HUES48 (cell line): Measurements from ENCODE around the gene KRT1.

Experiments used
- H3K27ac ChIP-seq: one replicate; pipeline ENCODE4 v1.7.0; 2013; ENCODE audit warnings: low read depth, low read length, inconsistent platforms
- H3K27me3 ChIP-seq: 2 replicates; pipeline ENCODE4 v1.6.1; 2013; ENCODE audit warnings: mild to moderate bottlenecking, low read length; ENCODE audit not compliant: control insufficient read depth, insufficient read depth
- H3K36me3 ChIP-seq: 2 replicates; pipeline ENCODE4 v1.6.1; 2013; ENCODE audit warnings: low read length; ENCODE audit not compliant: control insufficient read depth, insufficient read depth
- H3K4me1 ChIP-seq: 2 replicates; pipeline ENCODE4 v1.6.1; 2013; ENCODE audit warnings: mild to moderate bottlenecking, low read length; ENCODE audit not compliant: control insufficient read depth, insufficient read depth
- H3K4me3 ChIP-seq: 2 replicates; pipeline ENCODE4 v1.5.1; 2013; ENCODE audit warnings: mild to moderate bottlenecking, low read depth, low read length
- H3K9ac ChIP-seq: 2 replicates; pipeline ENCODE4 v1.6.1; 2013; ENCODE audit warnings: mild to moderate bottlenecking, low read depth, low read length, moderate library complexity
- H3K9me3 ChIP-seq: 2 replicates; pipeline ENCODE4 v1.6.1; 2013; ENCODE audit warnings: low read length; ENCODE audit not compliant: control insufficient read depth, insufficient read depth

The KRT1 gene

GRCh38 chr12:52636189-52636588, 44.0 kb downstream of the KRT1 start:
- no peak overlapping the region for H3K27ac ChIP-seq
- H3K4me1 ChIP-seq, result no peaks in the 10 kb centered on the region
- H3K27me3 ChIP-seq, result no peaks in the 10 kb centered on the region
- no peaks in the 10 kb centered on the region for H3K36me3 ChIP-seq
- no peak overlapping the region for H3K9ac ChIP-seq
- H3K9me3 ChIP-seq, result no peaks in the 10 kb centered on the region
- no peak overlapping the region for H3K4me3 ChIP-seq

GRCh38 chr12:52634266-52635056, 45.7 kb downstream of the KRT1 start:
- Histone ChIP-seq H3K9me3 (no peaks in the 10 kb centered on the region), H3K36me3 (no peaks in the 10 kb centered on the region), H3K9ac (no peak overlapping the region), H3K4me1 (no peaks in the 10 kb centered on the region), H3K27ac (no peak overlapping the region), H3K27me3 (no peaks in the 10 kb centered on the region), H3K4me3 (no peak overlapping the region)

- Histone ChIP-seq H3K4me1 (no peaks in the 10 kb centered on the region), H3K27ac (no peak overlapping the region), H3K36me3 (no peaks in the 10 kb centered on the region), H3K4me3 (no peak overlapping the region), H3K27me3 (no peaks in the 10 kb centered on the region), H3K9me3 (no peaks in the 10 kb centered on the region), H3K9ac (no peak overlapping the region)
Observed at GRCh38 chr12:52633383-52633782, 46.8 kb downstream of the KRT1 start.

- Histone ChIP-seq H3K4me3 (no peak overlapping the region), H3K27me3 (no peaks in the 10 kb centered on the region), H3K27ac (no peak overlapping the region), H3K9me3 (no peaks in the 10 kb centered on the region), H3K36me3 (no peaks in the 10 kb centered on the region), H3K4me1 (no peaks in the 10 kb centered on the region), H3K9ac (no peak overlapping the region)
Observed at GRCh38 chr12:52632656-52633055, 47.6 kb downstream of the KRT1 start.

GRCh38 chr12:52631676-52632459, 48.3 kb downstream of the KRT1 start:
- Histone ChIP-seq H3K27me3 (no peaks in the 10 kb centered on the region), H3K9ac (no peak overlapping the region), H3K4me1 (no peaks in the 10 kb centered on the region), H3K36me3 (no peaks in the 10 kb centered on the region), H3K9me3 (no peaks in the 10 kb centered on the region), H3K27ac (no peak overlapping the region), H3K4me3 (no peak overlapping the region)

GRCh38 chr12:52631264-52631663, 48.9 kb downstream of the KRT1 start:
- Histone ChIP-seq H3K27ac (no peak overlapping the region), H3K4me3 (no peak overlapping the region), H3K9ac (no peak overlapping the region), H3K4me1 (no peaks in the 10 kb centered on the region), H3K36me3 (no peaks in the 10 kb centered on the region), H3K27me3 (no peaks in the 10 kb centered on the region), H3K9me3 (no peaks in the 10 kb centered on the region)

- Histone ChIP-seq H3K4me3 (no peak overlapping the region), H3K9ac (no peak overlapping the region), H3K27me3 (no peaks in the 10 kb centered on the region), H3K36me3 (no peaks in the 10 kb centered on the region), H3K27ac (no peak overlapping the region), H3K9me3 (no peaks in the 10 kb centered on the region), H3K4me1 (no peaks in the 10 kb centered on the region)
Observed at GRCh38 chr12:52630599-52631200, 49.5 kb downstream of the KRT1 start.

- Histone ChIP-seq H3K27me3 (no peaks in the 10 kb centered on the region), H3K9ac (no peak overlapping the region)
Observed at GRCh38 chr12:52630008-52630500, 50.2 kb downstream of the KRT1 start.

GRCh38 chr12:52629281-52630007, 50.8 kb downstream of the KRT1 start:
- Histone ChIP-seq H3K9ac (no peak overlapping the region), H3K36me3 (no peaks in the 10 kb centered on the region)

More at GRCh38 chr12:52630008-52630500, 50.2 kb downstream of the KRT1 start:
- no peak overlapping the region for H3K27ac ChIP-seq
- no peaks in the 10 kb centered on the region for H3K4me1 ChIP-seq
- no peaks in the 10 kb centered on the region for H3K36me3 ChIP-seq
- H3K4me3 ChIP-seq, result no peak overlapping the region
- H3K9me3 ChIP-seq, result no peaks in the 10 kb centered on the region

GRCh38 chr12:52628841-52629240, 51.4 kb downstream of the KRT1 start:
- H3K27ac ChIP-seq, result no peak overlapping the region
- H3K27me3 ChIP-seq, result no peaks in the 10 kb centered on the region
- H3K4me3 ChIP-seq, result no peak overlapping the region
- no peak overlapping the region for H3K9ac ChIP-seq
- no peaks in the 10 kb centered on the region for H3K4me1 ChIP-seq
- no peaks in the 10 kb centered on the region for H3K36me3 ChIP-seq
- no peaks in the 10 kb centered on the region for H3K9me3 ChIP-seq

More at GRCh38 chr12:52629281-52630007, 50.8 kb downstream of the KRT1 start:
- H3K4me1 ChIP-seq, result no peaks in the 10 kb centered on the region
- no peaks in the 10 kb centered on the region for H3K27me3 ChIP-seq
- H3K27ac ChIP-seq, result no peak overlapping the region
- no peaks in the 10 kb centered on the region for H3K9me3 ChIP-seq
- no peak overlapping the region for H3K4me3 ChIP-seq
